NCI-H774 (cell line): ENCODE measurements around the gene FCHO2.
"Not testable (repeated sequence)": the region's sequence is repeated elsewhere in the genome, so short reads cannot be mapped to it uniquely, and the experiment has no call there.

Source experiments
- DNase-seq: peaks from one replicate; lab custom pipeline; 2025; lab: John Stamatoyannopoulos, UW

Gene FCHO2

GRCh38 chr5:72955143-72955767 is 586 bp upstream of the FCHO2 start:
- DNase-seq: peak; percentile 62

GRCh38 chr5:72956324-72957140 is 691 bp downstream of the FCHO2 start:
- DNase-seq: peak; percentile 31

GRCh38 chr5:72957337-72957736 is 1.5 kb downstream of the FCHO2 start:
- no peak for DNase-seq

GRCh38 chr5:72959257-72959656 is 3.4 kb downstream of the FCHO2 start:
- DNase-seq: no peak

GRCh38 chr5:72974481-72974880 is 18.6 kb downstream of the FCHO2 start:
- DNase-seq: not testable (repeated sequence)

GRCh38 chr5:72976810-72977209 is 21.0 kb downstream of the FCHO2 start:
- DNase-seq: peak; percentile 36

GRCh38 chr5:72985719-72986118 is 29.9 kb downstream of the FCHO2 start:
- no peak for DNase-seq

- no peak for DNase-seq
Measured at GRCh38 chr5:72988769-72989168, 32.9 kb downstream of the FCHO2 start.

- DNase-seq: no peak
Measured at GRCh38 chr5:72991394-72991793, 35.6 kb downstream of the FCHO2 start.

GRCh38 chr5:72994578-72994977 is 38.7 kb downstream of the FCHO2 start:
- DNase-seq: no peak

GRCh38 chr5:72996632-72997031 is 40.8 kb downstream of the FCHO2 start:
- DNase-seq: no peak

- no peak for DNase-seq
Measured at GRCh38 chr5:72999916-73000315, 44.1 kb downstream of the FCHO2 start.

GRCh38 chr5:73005886-73006285 is 50.0 kb downstream of the FCHO2 start:
- no peak for DNase-seq

- DNase-seq: no peak
Measured at GRCh38 chr5:73007051-73007450, 51.2 kb downstream of the FCHO2 start.

GRCh38 chr5:73008831-73009230 is 53.0 kb downstream of the FCHO2 start:
- DNase-seq: no peak

- not testable (repeated sequence) for DNase-seq
Measured at GRCh38 chr5:73011612-73012011, 55.8 kb downstream of the FCHO2 start.

- DNase-seq: no peak
Measured at GRCh38 chr5:73018892-73019291, 63.1 kb downstream of the FCHO2 start.

GRCh38 chr5:73019766-73020165 is 63.9 kb downstream of the FCHO2 start:
- no peak for DNase-seq

GRCh38 chr5:73022471-73023169 is 66.8 kb downstream of the FCHO2 start:
- no peak for DNase-seq

- DNase-seq: not testable (repeated sequence)
Measured at GRCh38 chr5:73024946-73025544, 69.2 kb downstream of the FCHO2 start.

- DNase-seq: no peak
Measured at GRCh38 chr5:73027361-73027760, 71.5 kb downstream of the FCHO2 start.

GRCh38 chr5:73027816-73028215 is 72.0 kb downstream of the FCHO2 start:
- no peak for DNase-seq
